Right hindlimb (tissue), 1 donor: Measurements from ENCODE around the gene ASB2.
A peak's percentile ranks its signal among the peaks of the same experiment; 100 is the strongest.

Experiments
- DNase-seq: peaks from one replicate; pipeline ENCODE4 v3.0.0-alpha.2; 2018

The ASB2 gene

DNA sequence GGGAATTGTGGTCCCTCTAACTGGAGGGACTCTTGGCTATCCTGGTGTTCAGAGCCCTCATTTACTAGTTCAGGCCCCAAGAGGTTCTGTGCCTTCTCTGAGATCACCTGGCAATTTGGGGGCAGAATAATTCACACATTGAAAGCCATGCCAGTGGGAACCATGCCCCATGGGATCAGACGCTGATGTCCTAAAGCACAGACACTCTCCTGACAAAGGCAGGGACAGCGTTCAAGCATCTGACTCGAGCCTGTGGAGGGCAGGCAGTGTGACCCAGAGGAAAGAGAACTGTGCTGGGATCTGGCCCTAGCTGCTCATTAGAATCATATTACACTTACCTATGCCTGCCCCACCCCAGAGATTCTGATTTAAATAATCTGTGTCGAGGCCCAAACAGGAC is 2.4 kb upstream of the ASB2 start:
- DNase-seq, result no peak

DNA sequence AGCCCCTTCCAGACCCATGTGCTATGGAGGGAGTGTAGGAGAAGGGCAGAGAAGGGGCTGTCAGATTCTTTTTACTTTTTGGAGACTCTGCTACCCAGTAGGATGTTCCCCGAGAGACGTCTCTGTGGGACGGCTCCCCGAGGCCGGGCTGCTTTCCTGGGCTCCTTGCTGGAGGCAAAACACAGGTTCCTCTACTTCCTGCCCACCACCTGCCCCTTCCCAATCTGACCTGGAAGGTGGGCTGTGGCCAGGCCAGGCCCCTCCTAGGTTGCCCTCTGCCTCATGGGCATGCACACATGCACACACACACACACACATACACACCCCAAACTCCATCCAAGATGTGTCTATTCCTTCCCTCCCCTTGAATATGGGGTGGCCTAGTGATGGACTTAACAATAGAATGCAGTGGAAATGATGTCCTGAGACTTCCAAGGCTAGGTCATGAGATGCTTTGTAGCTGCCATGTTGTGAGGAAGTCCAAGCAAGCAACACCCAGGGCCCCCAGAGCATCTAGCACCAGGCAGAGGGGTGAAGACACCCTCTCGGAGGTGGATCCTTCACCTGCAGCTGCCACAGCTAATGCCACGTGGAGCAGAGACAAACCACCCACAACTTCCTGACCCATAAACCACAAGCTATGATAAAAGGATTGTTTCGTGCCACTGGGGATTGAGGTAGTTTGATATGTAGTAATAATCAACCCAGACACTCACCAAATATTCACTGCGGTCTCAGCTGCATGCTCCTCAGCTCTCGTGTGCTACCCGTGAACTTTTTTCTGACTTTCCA is 1.6 kb upstream of the ASB2 start:
- no peak for DNase-seq

DNA sequence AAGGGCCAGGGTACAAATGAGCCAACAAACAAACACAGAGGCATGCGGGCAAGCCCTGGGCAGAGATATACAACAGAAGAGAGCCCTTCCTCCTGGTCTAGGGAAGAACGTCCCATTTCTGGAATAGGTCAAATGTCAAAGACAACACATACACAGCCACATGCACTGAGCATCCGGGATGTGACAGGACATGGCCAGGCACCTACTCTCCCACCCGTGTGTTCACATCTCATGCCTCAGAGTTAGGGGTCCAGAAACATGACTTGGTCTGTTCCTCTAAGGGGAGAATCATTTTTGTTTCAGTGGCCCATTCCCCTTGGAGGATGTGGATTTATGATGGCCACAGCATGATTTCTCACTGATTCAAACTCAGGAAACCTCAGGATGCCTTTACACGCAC is 801 bp upstream of the ASB2 start:
- no peak for DNase-seq

DNA sequence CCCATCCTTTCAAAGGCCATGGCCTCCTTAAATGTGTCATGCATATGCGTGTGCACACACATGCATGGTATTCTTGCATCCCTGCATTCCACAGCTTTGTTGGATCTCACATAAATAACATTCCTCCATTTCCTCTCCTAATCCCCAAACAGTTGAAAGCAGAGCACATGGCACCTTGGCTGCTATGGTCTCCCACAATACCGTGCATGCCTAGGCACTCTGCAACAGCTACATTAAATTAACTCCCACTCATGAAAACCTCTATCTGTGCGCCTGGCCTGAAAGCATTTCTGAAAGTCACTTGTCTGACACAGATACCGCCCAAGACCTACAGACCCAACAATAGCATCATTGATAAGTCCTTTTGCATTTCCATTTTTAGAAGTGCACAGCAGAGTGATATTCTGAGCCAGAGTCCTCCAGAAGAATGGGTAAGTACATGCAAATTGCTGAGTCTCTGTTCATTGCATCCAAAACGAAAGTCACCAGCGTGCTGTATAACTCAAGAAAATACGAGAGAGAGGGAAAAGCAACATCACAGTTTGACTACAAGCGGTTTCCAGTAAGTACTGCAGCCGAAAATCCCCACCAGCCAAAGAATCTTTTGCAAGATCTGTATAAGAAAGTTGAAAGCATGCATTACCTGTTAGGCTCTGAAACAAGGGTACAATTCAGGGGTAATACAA is 436 bp downstream of the ASB2 start:
- no peak for DNase-seq

DNA sequence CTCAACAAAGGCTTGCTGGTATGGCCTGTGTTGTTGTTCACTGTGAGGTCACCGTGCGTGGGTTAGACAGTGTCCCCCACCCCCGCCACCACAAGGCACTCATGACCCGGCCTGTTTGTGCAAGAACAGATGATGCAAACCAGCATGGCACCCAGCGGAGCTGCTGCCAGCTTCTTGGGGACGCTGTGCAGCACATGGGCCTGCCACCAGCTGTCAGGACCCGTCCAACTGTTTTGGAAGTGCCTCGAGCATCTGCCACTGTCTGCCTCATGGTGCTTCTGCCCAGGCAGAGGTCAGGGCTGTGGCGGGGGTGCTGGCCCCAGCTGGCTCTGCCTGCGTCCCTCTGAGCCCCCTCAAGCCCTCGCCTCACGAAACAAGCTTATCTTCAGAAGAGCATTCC is 1.5 kb downstream of the ASB2 start:
- peak; percentile 58 for DNase-seq

DNA sequence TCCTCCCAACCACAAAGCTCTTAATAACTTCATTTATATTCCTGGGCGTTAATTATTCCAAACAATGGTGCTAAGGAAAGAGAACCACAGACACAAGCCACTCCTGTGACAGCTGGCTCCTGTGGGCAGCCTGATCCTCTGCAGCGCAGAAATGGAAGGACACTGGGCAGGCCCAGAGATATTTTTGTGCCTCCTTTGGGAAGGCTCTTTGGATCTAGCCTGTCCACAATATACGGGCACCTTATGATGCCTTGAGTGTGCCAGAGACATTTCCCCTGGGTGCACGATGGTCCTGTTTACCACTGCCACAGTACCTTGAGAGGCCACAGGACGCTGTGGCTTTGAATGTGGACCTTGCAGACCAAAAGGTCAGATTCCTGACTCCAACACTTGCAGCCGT is 2.1 kb downstream of the ASB2 start:
- DNase-seq, result no peak

DNA sequence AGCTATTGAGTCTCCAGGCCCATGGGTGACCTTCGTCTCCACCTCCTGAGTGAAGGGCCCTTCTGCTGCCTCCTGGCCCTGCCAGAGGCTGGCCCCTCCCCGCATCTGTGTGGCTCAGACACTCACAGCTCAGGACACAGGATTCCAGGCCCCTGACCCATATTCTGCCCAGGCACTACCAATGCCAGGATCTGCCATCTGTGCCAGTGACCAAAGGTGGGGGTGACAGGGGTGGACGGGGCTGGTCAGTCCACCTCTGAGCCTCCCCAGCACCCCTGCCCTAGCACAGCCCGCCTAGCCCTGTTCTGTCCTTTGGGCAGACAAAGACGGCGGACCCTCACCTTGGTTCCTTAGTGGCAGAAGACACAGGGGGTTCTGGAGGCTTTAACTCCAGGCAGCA is 2.8 kb downstream of the ASB2 start:
- DNase-seq, result no peak

DNA sequence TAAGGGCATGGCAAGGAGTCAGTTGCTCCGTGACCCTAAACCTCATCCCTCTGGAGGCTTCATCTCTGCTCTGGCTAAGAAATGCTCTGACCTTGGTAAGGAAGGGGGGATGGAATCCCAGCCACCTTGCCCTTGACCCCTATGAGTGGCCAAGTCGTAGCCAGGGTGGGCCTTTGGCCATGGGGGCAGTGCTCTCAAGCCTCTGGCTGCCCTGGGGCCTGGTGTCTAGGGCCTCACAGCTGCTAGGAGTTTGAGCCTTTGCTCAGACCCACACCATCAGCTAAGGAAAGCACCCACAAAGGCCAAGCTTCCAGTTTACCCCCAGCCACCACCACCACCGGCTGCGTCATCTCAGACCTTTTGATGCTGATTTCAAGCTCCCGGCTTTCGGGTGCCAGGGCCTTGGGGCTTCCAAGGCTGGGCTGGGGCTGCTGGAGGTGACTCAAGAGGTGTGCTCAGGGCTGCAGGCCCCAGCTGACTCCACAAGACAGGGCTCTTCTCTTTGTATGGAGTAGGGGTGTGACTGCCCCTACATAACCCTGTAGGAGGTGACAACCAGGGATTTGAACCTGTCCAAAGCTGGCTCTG is 3.7 kb downstream of the ASB2 start:
- DNase-seq, result no peak

DNA sequence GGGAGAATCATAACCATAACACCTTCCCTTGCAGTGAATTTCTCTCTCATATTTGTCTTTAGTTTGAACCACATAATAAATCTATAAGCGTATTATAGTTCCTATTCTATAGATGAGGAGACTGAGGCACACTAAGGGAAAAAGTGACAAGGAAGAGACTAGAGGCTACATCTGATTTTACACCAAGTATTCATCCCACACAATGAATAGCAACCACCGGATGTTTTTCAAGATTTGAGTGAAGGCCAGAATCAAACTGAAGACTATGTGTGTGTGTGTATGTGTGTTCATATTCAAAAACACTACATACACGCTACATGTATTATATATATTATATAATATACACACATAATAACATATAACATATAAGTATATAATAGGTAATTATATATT is 4.7 kb downstream of the ASB2 start:
- DNase-seq, result no peak

DNA sequence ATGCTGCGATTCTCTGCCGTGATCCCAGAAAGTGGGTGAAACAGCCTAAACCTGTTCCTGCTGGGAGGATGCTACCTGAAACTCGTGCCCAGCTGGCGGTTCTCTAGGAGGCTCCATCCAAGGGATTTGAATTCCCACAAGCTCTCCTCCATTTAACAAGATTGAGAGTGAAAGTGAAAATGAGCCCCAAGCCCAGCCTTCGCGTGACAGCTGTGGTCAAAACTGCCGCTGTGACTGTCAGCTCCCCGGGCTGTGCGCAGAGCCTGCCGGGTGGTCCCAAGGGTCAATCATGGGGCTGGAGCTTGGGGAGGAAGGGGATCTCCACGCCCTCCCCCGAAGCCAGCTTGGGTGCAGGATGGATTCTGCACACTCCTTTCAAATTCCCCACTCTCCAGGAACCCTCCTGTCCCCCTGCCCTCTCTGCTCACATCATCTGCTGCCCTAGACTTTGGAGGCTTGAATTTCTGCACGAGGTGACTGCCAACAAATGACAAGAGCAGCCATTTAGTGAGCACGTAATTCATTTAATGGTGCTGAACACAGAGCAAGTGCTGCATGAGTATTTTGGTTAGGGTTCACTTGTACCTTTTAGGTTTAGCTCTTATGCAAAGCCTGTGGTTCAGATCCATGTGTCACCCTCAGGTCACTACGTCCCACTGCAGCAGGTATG is 5.3 kb downstream of the ASB2 start:
- DNase-seq, result no peak

DNA sequence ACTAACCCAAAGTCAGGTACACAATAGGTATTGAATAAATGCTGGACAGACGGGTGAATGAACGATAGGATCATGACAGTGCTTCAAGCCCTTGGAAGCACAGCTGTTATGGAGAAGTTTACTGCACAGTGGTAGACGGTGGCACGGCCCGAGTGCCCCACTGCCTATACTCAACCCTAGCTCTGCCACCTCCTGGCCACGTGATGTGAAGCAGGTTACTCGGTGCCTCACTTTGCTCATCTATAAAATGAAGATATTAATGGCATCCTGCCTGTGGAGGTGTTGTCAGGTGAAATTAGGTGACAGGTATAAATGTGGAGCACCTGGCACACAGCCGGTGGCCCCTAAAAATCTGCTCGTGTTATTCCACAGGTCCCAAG is 5.8 kb downstream of the ASB2 start:
- DNase-seq, result no peak

DNA sequence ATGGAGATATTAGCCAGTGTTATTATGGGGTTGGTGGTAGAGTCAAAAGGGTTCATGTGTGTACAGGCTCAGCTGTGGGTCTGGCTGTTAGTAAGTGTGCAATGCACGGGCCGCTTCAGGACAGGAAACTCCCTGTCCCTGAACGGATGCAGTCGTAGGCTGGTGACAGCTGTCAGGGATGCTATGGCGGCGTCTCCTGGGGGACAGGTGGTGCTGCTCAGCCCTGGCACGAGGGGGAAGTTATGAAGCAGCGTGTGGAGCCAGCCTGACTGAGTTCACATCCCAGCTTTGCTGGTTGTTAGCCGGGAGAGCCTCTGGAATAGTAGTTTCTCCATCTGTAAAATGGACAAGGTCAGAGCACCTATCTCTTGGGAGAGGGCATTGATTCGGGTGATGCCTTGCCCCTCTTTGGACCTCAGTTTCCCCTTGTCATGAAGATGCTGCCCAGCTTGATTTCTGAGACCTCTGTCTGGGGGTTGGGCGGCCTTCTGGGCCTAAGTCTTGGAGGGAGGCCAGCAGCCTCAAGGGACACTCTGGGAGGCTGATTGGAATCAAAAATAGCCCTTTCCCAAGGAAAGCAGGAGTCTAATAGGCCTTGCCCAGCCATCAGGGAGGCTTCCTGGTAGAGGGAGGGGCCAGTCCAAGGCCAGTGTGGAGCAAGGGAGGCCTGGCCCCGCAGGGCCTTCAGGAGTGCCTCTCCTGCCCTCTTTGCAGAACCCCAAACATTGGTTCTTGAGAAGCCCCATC is 7.1 kb downstream of the ASB2 start:
- peak; percentile 55 for DNase-seq

DNA sequence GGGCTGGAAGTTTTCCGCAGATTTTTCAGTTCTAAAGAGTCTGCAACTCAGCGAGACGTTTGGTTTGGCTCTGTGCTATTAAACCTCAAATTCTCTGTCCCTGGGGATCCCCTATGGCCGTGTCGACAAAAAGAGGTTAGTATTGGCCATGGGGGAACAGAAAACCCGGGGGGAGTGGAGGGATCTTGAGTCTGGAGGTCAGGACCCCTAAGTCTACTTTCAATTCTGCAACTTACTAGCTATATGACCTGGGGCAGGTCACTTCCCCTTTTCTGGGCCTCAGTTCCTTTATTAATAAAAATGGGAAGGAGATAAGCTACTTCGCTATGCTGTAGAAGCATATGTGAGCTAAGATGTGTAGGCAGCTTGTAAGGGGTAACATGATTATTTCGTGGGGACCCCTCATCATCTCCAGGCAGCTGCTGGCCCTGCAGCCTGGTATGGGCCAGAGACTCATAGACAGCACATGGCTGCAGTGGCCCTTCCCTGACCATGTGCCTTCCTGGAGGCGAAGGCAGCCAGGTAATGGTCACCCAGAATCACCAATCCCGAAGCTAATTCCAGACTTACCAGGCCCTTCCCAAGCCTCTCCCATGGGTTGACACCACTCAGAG is 8.6 kb downstream of the ASB2 start:
- no peak for DNase-seq

DNA sequence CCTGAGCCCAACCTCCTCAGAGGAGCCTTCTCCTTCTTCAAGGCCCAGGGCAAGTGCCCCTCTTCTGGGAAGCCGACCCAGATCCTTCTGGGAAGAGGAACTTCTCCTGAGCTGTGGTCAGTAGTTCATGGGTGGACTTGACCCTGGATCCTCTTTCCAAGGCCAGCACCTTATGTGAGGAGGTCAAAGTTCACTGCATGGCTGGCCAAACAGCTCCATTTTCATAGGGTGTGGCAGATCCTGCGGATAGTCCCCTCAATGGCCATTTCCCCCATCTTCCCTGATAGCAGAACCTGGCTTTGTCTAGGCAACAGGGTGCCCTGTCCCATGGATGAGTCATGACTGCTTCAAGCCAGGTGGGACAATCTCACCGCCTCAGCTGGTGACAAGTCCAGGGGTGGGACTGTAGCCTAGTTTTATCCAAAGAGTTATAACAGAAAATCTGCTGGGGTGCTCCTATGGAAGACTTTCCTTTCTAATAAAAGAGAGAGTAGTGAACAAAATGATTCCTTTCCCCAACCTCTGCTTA is 10.4 kb downstream of the ASB2 start:
- no peak for DNase-seq

DNA sequence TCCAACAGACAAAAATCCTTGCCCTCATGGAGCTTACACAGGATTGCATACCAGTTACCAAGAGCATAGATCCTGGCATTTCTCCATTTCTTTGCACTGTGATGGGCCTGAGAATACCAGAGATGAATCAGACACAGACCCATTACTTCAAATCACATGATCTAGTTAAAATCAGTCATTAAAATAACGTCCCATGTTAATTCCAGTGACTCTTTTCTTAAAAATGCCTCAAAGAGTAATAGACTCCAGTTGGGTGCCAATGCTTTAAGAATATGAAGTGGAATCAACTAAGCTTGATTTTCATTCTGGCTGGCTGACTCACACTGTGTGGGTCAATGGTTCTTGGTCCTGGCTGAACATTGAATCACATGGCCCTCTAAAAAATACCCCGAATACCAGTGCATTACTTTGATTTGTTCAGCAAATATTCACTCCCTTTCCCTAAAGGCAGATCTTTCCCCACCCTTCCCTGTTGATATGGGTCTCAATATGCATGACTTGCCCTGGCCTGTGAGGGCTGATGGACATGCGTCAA is 11.0 kb downstream of the ASB2 start:
- DNase-seq, result no peak

DNA sequence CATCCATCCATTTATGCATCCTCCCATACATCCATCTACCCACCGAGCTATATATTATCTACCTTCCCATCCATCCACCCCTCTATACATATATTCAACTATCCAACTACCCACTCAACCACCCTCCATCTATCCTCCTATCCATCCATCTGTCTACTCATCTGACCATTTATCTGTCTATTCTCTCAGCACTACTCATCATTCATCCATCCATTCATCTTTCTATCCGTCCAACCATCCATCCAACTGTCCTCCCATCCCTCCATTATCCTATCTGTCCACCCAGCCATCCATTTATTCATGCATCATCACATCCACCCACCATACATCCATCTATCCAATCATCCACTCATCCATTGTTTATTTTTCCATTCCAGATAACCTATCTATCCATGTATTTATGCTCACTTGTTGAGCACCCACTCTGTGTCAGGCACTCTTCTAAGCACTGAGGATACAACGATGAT is 11.5 kb downstream of the ASB2 start:
- DNase-seq, result no peak

DNA sequence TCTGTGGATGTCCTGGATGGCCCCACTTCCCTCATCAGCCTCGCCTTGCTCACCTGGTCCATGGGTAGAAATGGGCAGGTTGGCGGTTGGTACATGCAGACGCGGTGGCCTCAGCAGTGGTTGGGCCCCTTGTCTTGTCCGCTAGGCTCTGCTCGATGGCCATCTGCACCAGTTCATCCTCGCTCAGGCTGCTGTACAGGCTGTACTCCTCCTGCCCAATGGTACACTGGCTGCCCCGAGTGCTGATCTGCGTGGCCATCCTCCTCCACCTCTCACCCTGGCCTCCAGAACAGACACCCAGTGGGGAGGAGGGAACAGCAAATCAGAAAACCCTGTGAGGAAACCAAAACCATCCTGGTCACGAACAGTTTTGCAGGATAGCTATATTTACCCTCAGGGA is 12.1 kb downstream of the ASB2 start:
- DNase-seq, result no peak

DNA sequence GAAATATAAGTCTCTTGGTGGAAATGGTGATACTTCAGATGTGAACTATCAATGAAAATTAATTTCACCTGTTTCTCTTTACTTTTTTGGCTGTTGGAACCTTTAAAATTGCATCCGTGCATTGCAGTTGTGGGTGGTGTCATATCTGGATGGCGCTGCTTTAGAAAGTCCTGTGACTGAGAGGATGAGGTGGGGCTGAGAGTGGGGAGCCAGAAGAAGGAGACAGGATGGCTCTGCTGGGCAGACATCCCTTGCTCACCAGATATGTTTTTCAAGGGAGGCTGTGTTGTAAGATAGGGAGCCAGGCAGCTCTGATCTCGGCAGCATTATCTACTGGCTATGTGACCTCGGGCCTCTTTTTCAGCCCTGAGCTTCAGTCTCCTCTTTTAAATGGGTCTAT is 12.7 kb downstream of the ASB2 start:
- DNase-seq, result no peak

DNA sequence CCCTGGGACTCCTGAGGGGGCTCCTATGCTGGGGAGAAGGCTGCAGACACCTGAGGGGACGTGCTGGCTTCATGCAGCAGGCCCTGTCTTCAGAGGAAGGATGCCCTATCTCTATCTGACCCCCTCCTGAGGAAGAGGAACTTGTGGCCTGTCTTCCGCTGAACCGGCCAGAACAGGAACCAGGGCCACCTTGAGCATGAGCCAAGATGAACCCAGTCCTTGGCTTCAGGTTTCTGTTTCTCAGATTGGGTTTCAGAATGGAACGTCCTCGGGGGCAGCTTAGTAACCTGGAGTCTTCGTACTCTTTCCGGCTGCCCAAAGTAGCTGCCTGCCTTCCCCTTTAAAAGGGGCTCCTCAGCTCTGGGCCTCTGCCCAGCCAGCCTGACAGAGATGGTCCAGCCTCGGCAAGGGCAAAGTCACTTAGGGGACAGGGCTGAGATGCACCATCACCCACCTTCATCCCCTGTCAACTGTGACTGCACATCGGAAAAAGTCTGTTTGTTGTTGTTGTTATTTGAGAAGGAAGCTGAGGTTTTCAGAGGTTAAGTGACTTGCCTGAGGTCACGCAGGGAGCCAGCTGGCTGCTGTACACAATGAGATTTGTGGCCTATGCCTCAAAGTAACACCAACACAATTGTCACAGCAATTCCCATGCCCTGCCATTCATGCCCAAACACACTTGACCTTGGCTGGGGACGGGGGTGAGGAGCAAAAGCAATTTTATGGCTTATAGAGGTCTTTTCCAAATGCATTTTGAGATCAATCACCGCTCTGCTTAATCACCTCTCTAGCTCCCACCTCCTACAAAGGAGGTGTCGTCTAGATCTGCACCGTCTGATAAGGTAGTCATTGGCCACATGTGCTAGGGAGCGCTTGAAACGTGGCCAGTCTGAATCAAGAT is 13.4 kb downstream of the ASB2 start:
- no peak for DNase-seq

DNA sequence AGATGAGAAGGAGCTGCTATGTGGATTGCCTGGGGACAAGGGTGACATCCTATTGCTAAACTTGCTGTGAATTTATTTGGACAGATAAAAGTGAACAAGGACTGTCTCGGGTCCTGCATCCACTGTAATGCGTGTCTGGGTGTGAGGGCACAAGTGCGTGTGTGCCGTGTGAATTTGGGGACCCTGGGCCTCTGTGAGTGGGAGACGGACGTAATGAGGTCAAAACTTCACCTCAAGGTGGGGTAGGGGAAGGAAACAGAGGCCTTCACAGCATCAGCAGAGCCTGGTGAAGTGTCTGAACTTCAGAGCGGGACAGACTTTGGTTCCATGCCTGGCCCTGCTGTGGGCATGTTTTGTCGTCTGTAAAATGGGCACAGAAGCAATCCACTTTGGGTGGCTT is 14.8 kb downstream of the ASB2 start:
- no peak for DNase-seq
